GM12878 (cell line): ENCODE results near the gene WRAP73. TPM values are rescaled to one million over a fixed set of nuclear protein-coding genes. Genes with fewer than 3 reads are reported as not detected.

Experiments used
- ATAC-seq: fragments of 200-7000 bp; cut with Tn5 transposase; 3 replicates; pipeline ENCODE4 v1.9.1; 2020; ENCODE audit warnings: mild to moderate bottlenecking, moderate library complexity
- BruUV-seq: library from RNA; stranded (reverse); fragments of 400-500 nt; replicated peaks from 2 replicates; lab custom pipeline; 2021; lab: Mats Ljungman, UMichigan
- CTCF ChIA-PET: fragments of 300-600 bp; sonication (Branson Sonifier 250); formaldehyde crosslinking; extraction: SDS; loops from one replicate; lab custom pipeline; 2021; ENCODE audit warnings: inconsistent platforms; lab: Yijun Ruan, JAX
- POLR2A ChIA-PET: fragments of 350-600 bp; formaldehyde crosslinking; extraction: SDS; loops from one replicate; lab custom pipeline; 2021; ENCODE audit warnings: inconsistent platforms; lab: Charles Lee
- RAD21 ChIA-PET: fragments of 300-600 bp; sonication (Branson Sonifier 250); formaldehyde crosslinking; loops from one replicate; lab custom pipeline; 2023; ENCODE audit warnings: antibody characterized with exemption; ENCODE audit not compliant: unreplicated experiment; lab: Charles Lee
- SMC1A ChIA-PET: fragments of 300-600 bp; sonication (Branson Sonifier 250); formaldehyde crosslinking; loops from one replicate; lab custom pipeline; 2023; ENCODE audit not compliant: unreplicated experiment, uncharacterized antibody; lab: Charles Lee
- DNase-seq: peaks from one replicate; pipeline ENCODE4 v3.0.0-alpha.2; 2011; ENCODE audit warnings: low read depth, low spot score
- FAIRE-seq: peaks from 3 replicates; lab custom pipeline; 2011; peaks lifted over from hg19 to GRCh38; lab: Jason Lieb, UNC
- H2AFZ ChIP-seq: 2 replicates; pipeline ENCODE4 v1.6.0; 2011; ENCODE audit warnings: low read depth, low read length, control low read depth; ENCODE audit not compliant: control insufficient read depth
- H3K27ac ChIP-seq: 2 replicates; pipeline ENCODE4 v1.5.1; 2011; ENCODE audit warnings: control low read depth; ENCODE audit not compliant: control insufficient read depth, insufficient read depth
- H3K27me3 ChIP-seq, 2 experiments: replicated peaks in 1 of 2; 2 replicates each; pipeline versions ENCODE4 v1.6.0 to v1.6.1; 2011; ENCODE audit warnings: low read length in 1 of 2; ENCODE audit not compliant: control insufficient read depth in 2 of 2, insufficient read depth in 2 of 2
- H3K36me3 ChIP-seq, 2 experiments: 2 replicates each; pipeline ENCODE4 v1.5.1; 2011; ENCODE audit warnings: low read length in 1 of 2; ENCODE audit not compliant: control insufficient read depth in 2 of 2, insufficient read depth in 2 of 2
- H3K4me1 ChIP-seq: 2 replicates; pipeline ENCODE4 v1.6.1; 2011; ENCODE audit warnings: mild to moderate bottlenecking, low read length, moderate library complexity, mixed read lengths; ENCODE audit not compliant: control insufficient read depth, insufficient read depth
- H3K4me2 ChIP-seq: 2 replicates; pipeline ENCODE4 v1.6.0; 2011; ENCODE audit warnings: control low read depth; ENCODE audit not compliant: control insufficient read depth, insufficient read depth
- H3K4me3 ChIP-seq: fragments of 200-600 bp; sonication (generic); 2 replicates; pipeline ENCODE4 v1.5.1; 2016
- H3K79me2 ChIP-seq: 2 replicates; pipeline ENCODE4 v1.6.0; 2011; ENCODE audit warnings: low read length; ENCODE audit not compliant: control insufficient read depth, insufficient read depth
- H3K9ac ChIP-seq: 2 replicates; pipeline ENCODE4 v1.8.0; 2011; ENCODE audit warnings: low read length, control low read depth, mixed read lengths; ENCODE audit not compliant: control insufficient read depth, insufficient read depth
- H3K9me3 ChIP-seq: replicated peaks from 3 replicates; pipeline ENCODE4 v1.5.1; 2011; ENCODE audit warnings: mild to moderate bottlenecking, low read length; ENCODE audit not compliant: control insufficient read depth, insufficient read depth
- H4K20me1 ChIP-seq: 2 replicates; pipeline ENCODE4 v1.6.0; 2011; ENCODE audit not compliant: control insufficient read depth, insufficient read depth
- BACH1 ChIP-seq: fragments of 450-650 bp; IDR thresholded peaks from 2 replicates; pipeline ENCODE4 v1.6.1; 2017; ENCODE audit warnings: mild to moderate bottlenecking, borderline replicate concordance
- BCLAF1 ChIP-seq: fragments of 450-650 bp; IDR thresholded peaks from 2 replicates; pipeline ENCODE4 v1.6.1; 2017; ENCODE audit warnings: antibody characterized with exemption, mild to moderate bottlenecking, moderate library complexity
- CEBPB ChIP-seq, 2 experiments: fragments of 150-350 bp in 1 of 2; IDR thresholded peaks; 2 replicates each; pipeline ENCODE4 v1.6.1; 2012 to 2014; ENCODE audit warnings: low read depth in 2 of 2, low read length in 2 of 2, borderline replicate concordance in 1 of 2, inconsistent platforms in 1 of 2
- JUNB ChIP-seq: IDR thresholded peaks from 2 replicates; pipeline ENCODE4 v1.6.1; 2016; ENCODE audit warnings: antibody characterized with exemption, mild to moderate bottlenecking
- KDM1A ChIP-seq: fragments of 200-600 bp; sonication (generic); IDR thresholded peaks from 2 replicates; pipeline ENCODE4 v1.6.1; 2016; ENCODE audit warnings: borderline replicate concordance
- MTA2 ChIP-seq: fragments of 450-650 bp; IDR thresholded peaks from 2 replicates; pipeline ENCODE4 v1.6.1; 2016; ENCODE audit warnings: low read depth, mild to moderate bottlenecking, moderate library complexity
- POLR2AphosphoS2 ChIP-seq: IDR thresholded peaks from 2 replicates; pipeline ENCODE4 v1.6.1; 2011; ENCODE audit warnings: low read depth, mild to moderate bottlenecking, low read length, improper control_type of control experiment, moderate library complexity
- PRDM15 ChIP-seq: fragments of 450-650 bp; formaldehyde crosslinking; IDR thresholded peaks from 2 replicates; pipeline ENCODE4 v1.4.0; 2020; ENCODE audit warnings: mild to moderate bottlenecking, moderate library complexity
- RELA ChIP-seq: fragments of 450-650 bp; IDR thresholded peaks from 2 replicates; pipeline ENCODE4 v1.8.0; 2014; ENCODE audit warnings: borderline replicate concordance; ENCODE audit not compliant: partially characterized antibody
- RUNX3 ChIP-seq: IDR thresholded peaks from 2 replicates; pipeline ENCODE4 v1.6.1; 2012; ENCODE audit warnings: low read length, inconsistent platforms
- SIN3A ChIP-seq: IDR thresholded peaks from 2 replicates; pipeline ENCODE4 v1.6.1; 2012; ENCODE audit warnings: low read depth, low read length, improper control_type of control experiment
- SIX5 ChIP-seq: IDR thresholded peaks from 2 replicates; pipeline ENCODE4 v1.6.1; 2011; ENCODE audit warnings: mild to moderate bottlenecking, low read depth, low read length, moderate library complexity; ENCODE audit not compliant: severe bottlenecking
- SREBF1 ChIP-seq: IDR thresholded peaks from 2 replicates; pipeline ENCODE4 v1.6.1; 2012; ENCODE audit warnings: mild to moderate bottlenecking, low read length
- TCF12 ChIP-seq: IDR thresholded peaks from 2 replicates; pipeline ENCODE4 v1.6.1; 2011; ENCODE audit warnings: low read depth, mild to moderate bottlenecking, low read length
- ZNF217 ChIP-seq: fragments of 450-650 bp; IDR thresholded peaks from 2 replicates; pipeline ENCODE4 v1.6.1; 2017; ENCODE audit warnings: antibody characterized with exemption, mild to moderate bottlenecking
- WGBS: methylation state at CpG from one replicate; pipeline ENCODE4 v1.1.6; 2016; ENCODE audit warnings: low lambda C conversion rate; ENCODE audit not compliant: insufficient replicate concordance, insufficient coverage; ENCODE audit errors: missing lambda C conversion rate; 5-methylcytosine and 5-hydroxymethylcytosine counted together
- in situ Hi-C: fragments of 300-500 bp; cut with MboI; formaldehyde crosslinking; loops from 9 replicates; pipeline ENCODE4 v1.14.3; 2018; ENCODE audit warnings: mixed read lengths
- intact Hi-C: fragments of 100-400 bp; cut with micrococcal nuclease; formaldehyde crosslinking; loops from one replicate; pipeline ENCODE4 v1.14.2; 2022; ENCODE audit not compliant: unreplicated experiment
- polyA plus RNA-seq, 11 experiments: library from polyadenylated mRNA; depleted of rRNA in 4 of 11; unstranded in 6 of 11; stranded (reverse) in 5 of 11; fragments of >200 nt; fragmentation: Nextera tagmentation in 4 of 11; fragmentation: Illumina TruSeq in 1 of 11; extraction: Ambion mirVana in 4 of 11; extraction: Trizol in 1 of 11; gene quantifications; 1 replicate in 1 of 11; 2 replicates in 10 of 11; pipeline versions ENCODE4 v1.2.1 to v1.2.3, GENCODE V29; 2011 to 2016; ENCODE audit warnings: inconsistent platforms in 2 of 11, missing spikeins in 2 of 11, low read depth in 1 of 11
- total RNA-seq, 4 experiments: library from RNA; depleted of rRNA in 3 of 4; stranded (reverse); fragments of >200 nt in 3 of 4; fragmentation: Illumina TruSeq in 1 of 4; extraction: Trizol in 1 of 4; gene quantifications; 2 replicates each; pipeline versions ENCODE4 v1.2.1 to v1.2.3, GENCODE V29; 2013 to 2021
- TF ChIP-seq, protein P1 (sequence below), 3 experiments: IDR thresholded peaks in 2 of 3; conservative IDR thresholded peaks in 1 of 3; 2 replicates each; pipeline ENCODE4 v1.5.1; 2011; ENCODE audit warnings: low read depth in 3 of 3, low read length in 3 of 3, mild to moderate bottlenecking in 3 of 3, control low read depth in 2 of 3, moderate library complexity in 2 of 3, inconsistent platforms in 1 of 3, mixed read lengths in 1 of 3; ENCODE audit not compliant: control insufficient read depth in 2 of 3, insufficient read depth in 1 of 3; ENCODE audit errors: extremely low read depth in 1 of 3

WRAP73 gene
- total and polyA plus RNA-seq, 10 of the 15 experiments (the other 5 are each of a cell fraction or from before 2014, with no cell fraction given) = 3.2 to 65.8 (median 48.0) TPM

GRCh38 chr1:3609769-3610526, 40.0 kb downstream of the WRAP73 start:
- H3K4me2 ChIP-seq = no peak overlapping the region
- POLR2A ChIA-PET = no interaction called here
- SMC1A ChIA-PET = no interaction called here
- H3K79me2 ChIP-seq = no peaks in the 10 kb centered on the region
- FAIRE-seq = no peak
- DNase-seq = no peak
- no peaks in the 10 kb centered on the region for H3K4me1 ChIP-seq
- H2AFZ ChIP-seq = no peak overlapping the region
- peaks cover 2 to 8% of the 10 kb centered on the region in 2 experiments; a peak in 3 of 4 replicates for H3K27me3 ChIP-seq
- intact Hi-C loops = no loop called here
- H3K27ac ChIP-seq = no peak overlapping the region
- no peak overlapping the region for H3K4me3 ChIP-seq
- CTCF ChIA-PET = no interaction called here
- RAD21 ChIA-PET = interaction anchor here (0.5 kb wide), 1 partner anchor 56 kb away, joined by 5 read pairs; no protein-coding TSS in a partner anchor
- no peaks in the 10 kb centered on the region for H3K9me3 ChIP-seq
- H4K20me1 ChIP-seq = no peaks in the 10 kb centered on the region
- no peak for ATAC-seq
- BruUV-seq = no TSS peak
- H3K36me3 ChIP-seq = no peaks in the 10 kb centered on the region
- in situ Hi-C loops = no loop called here
- H3K9ac ChIP-seq = no peak overlapping the region
- 27% methylated on average over 18 of the region's 24 CpGs for WGBS
- TF ChIP-seq CEBPB (IDR thresholded peaks at IDR 0.05; ENCODE audit: borderline replicate concordance in 1 of 2, low read depth in 2 of 2, low read length in 2 of 2) = no peak
- TF ChIP-seq, protein P1, sequence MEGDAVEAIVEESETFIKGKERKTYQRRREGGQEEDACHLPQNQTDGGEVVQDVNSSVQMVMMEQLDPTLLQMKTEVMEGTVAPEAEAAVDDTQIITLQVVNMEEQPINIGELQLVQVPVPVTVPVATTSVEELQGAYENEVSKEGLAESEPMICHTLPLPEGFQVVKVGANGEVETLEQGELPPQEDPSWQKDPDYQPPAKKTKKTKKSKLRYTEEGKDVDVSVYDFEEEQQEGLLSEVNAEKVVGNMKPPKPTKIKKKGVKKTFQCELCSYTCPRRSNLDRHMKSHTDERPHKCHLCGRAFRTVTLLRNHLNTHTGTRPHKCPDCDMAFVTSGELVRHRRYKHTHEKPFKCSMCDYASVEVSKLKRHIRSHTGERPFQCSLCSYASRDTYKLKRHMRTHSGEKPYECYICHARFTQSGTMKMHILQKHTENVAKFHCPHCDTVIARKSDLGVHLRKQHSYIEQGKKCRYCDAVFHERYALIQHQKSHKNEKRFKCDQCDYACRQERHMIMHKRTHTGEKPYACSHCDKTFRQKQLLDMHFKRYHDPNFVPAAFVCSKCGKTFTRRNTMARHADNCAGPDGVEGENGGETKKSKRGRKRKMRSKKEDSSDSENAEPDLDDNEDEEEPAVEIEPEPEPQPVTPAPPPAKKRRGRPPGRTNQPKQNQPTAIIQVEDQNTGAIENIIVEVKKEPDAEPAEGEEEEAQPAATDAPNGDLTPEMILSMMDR (IDR thresholded peaks at IDR 0.05 in 2 of 3, conservative IDR thresholded peaks at IDR 0.05 in 1 of 3; ENCODE audit: control insufficient read depth in 2 of 3, extremely low read depth in 1 of 3, insufficient read depth in 1 of 3, low read depth in 3 of 3, low read length in 3 of 3) = no peak
- TF ChIP-seq POLR2AphosphoS2 = no peak
- no peak for TF ChIP-seq SIN3A
- TF ChIP-seq ZNF217 = no peak
- no peak for TF ChIP-seq SIX5
- TF ChIP-seq TCF12 = no peak
- no peak for TF ChIP-seq MTA2
- no peak for TF ChIP-seq RUNX3
- no peak for TF ChIP-seq RELA
- no peak for TF ChIP-seq BACH1
- TF ChIP-seq KDM1A = no peak
- no peak for TF ChIP-seq JUNB
- no peak for TF ChIP-seq BCLAF1
- no peak for TF ChIP-seq SREBF1
- no peak for TF ChIP-seq PRDM15
